Small intestine (tissue), 7 donors: ENCODE data around the gene DHRS7B. TPM values are rescaled to one million over a fixed set of nuclear protein-coding genes. Genes with fewer than 3 reads are reported as not detected.
"Not testable (repeated sequence)": the region's sequence is repeated elsewhere in the genome, so short reads cannot be mapped to it uniquely, and the experiment has no call there.

ENCODE experiments used
- DNase-seq, 2 donors: peaks; one replicate each; pipeline versions ENCODE4 v3.0.0 to v3.0.0-alpha.2; 2013
- FAIRE-seq: peaks from 2 replicates; lab custom pipeline; 2012; peaks lifted over from hg19 to GRCh38; lab: Jason Lieb, UNC
- H3K27ac ChIP-seq, 3 donors: one replicate each; pipeline ENCODE4 v1.5.1; 2013; ENCODE audit warnings: low read length in 2 of 3, mild to moderate bottlenecking in 2 of 3, control low read depth in 1 of 3, inconsistent platforms in 1 of 3, low read depth in 1 of 3, moderate library complexity in 1 of 3
- H3K27me3 ChIP-seq, 3 donors: one replicate each; pipeline ENCODE4 v1.6.1; 2013; ENCODE audit warnings: low read length in 3 of 3, inconsistent platforms in 1 of 3; ENCODE audit not compliant: control insufficient read depth in 3 of 3, insufficient read depth in 3 of 3
- H3K36me3 ChIP-seq, 3 donors: one replicate each; pipeline ENCODE4 v1.6.1; 2013; ENCODE audit warnings: low read length in 3 of 3, inconsistent platforms in 1 of 3, low read depth in 1 of 3, mild to moderate bottlenecking in 1 of 3, moderate library complexity in 1 of 3; ENCODE audit not compliant: control insufficient read depth in 3 of 3, insufficient read depth in 2 of 3
- H3K4me1 ChIP-seq, 3 donors: one replicate each; pipeline ENCODE4 v1.6.1; 2013; ENCODE audit warnings: low read length in 2 of 3, inconsistent platforms in 1 of 3, low read depth in 1 of 3, mild to moderate bottlenecking in 1 of 3, moderate library complexity in 1 of 3; ENCODE audit not compliant: control insufficient read depth in 3 of 3, insufficient read depth in 2 of 3
- H3K4me3 ChIP-seq, 3 donors: one replicate each; pipeline ENCODE4 v1.5.1; 2013; ENCODE audit warnings: low read length in 3 of 3, control low read depth in 1 of 3, inconsistent platforms in 1 of 3, low read depth in 1 of 3, mild to moderate bottlenecking in 1 of 3, moderate library complexity in 1 of 3
- H3K9me3 ChIP-seq, 2 donors: one replicate each; pipeline ENCODE4 v1.6.1; 2013; ENCODE audit warnings: low read depth in 1 of 2, low read length in 1 of 2; ENCODE audit not compliant: control insufficient read depth in 2 of 2, insufficient read depth in 1 of 2
- WGBS, 3 donors: extraction: QIAGEN DNeasy Blood & Tissue Kit; methylation state at CpG; one replicate each; pipeline ENCODE4 v1.1.7; 2013; 5-methylcytosine and 5-hydroxymethylcytosine counted together
- polyA plus RNA-seq, 4 donors: library from polyadenylated mRNA; stranded (reverse) in 3 of 4; unstranded in 1 of 4; fragments of 200-250 nt in 3 of 4; fragments of 120-200 nt in 1 of 4; gene quantifications; one replicate each; pipeline versions ENCODE4 v1.2.1 to v1.2.3, GENCODE V29; 2013
- donor health status: healthy with polysubstance abuse.
- donor health status: control.
- donor health status: control.
- donor health status: Bipolar disorder and iron deficiency.
- donor health status: healthy.

The DHRS7B gene
- polyA plus RNA-seq, 4 donors: 23.5 to 33.7 (median 27.8) TPM

GRCh38 chr17:21218831-21219380 lies 92.1 kb downstream of the DHRS7B start:
- Histone ChIP-seq H3K36me3 (peaks cover 0 to 17% (median 2%) of the 10 kb centered on the region in 3 donors), H3K27ac (no peak overlapping the region), H3K27me3 (no peaks in the 10 kb centered on the region), H3K4me1 (peaks cover 0 to 3% (median 2%) of the 10 kb centered on the region in 3 donors), H3K9me3 (no peaks in the 10 kb centered on the region), H3K4me3 (no peak overlapping the region)
- WGBS, 3 donors: 77 to 81% (median 79%) methylated on average over 3 of the region's 3 CpGs
- DNase-seq (no peak), FAIRE-seq (no peak)

- Histone ChIP-seq H3K4me3 (no peak overlapping the region), H3K9me3 (no peaks in the 10 kb centered on the region), H3K36me3 (peaks cover 0 to 16% (median 2%) of the 10 kb centered on the region in 3 donors), H3K4me1 (no peaks in the 10 kb centered on the region), H3K27me3 (no peaks in the 10 kb centered on the region), H3K27ac (no peak overlapping the region)
- FAIRE-seq (no peak), DNase-seq (no peak)
- WGBS, 3 donors: 92 to 95% (median 93%) methylated on average over 6 of the region's 6 CpGs
These were observed 96.3 kb downstream of the DHRS7B start for GRCh38 chr17:21223086-21223485.

GRCh38 chr17:21227277-21227676 lies 100.5 kb downstream of the DHRS7B start:
- H3K27ac ChIP-seq, H3K4me1 ChIP-seq, H3K9me3 ChIP-seq, H3K36me3 ChIP-seq, DNase-seq, H3K4me3 ChIP-seq, FAIRE-seq, H3K27me3 ChIP-seq: not testable (repeated sequence)
- WGBS, 3 donors: 83 to 91% (median 85%) methylated on average over 11 of the region's 11 CpGs

GRCh38 chr17:21228111-21228510 lies 101.3 kb downstream of the DHRS7B start:
- DNase-seq: no peak
- peaks cover 0 to 4% of the 10 kb centered on the region in 2 donors for H3K9me3 ChIP-seq
- H3K27ac ChIP-seq: no peak overlapping the region
- no peaks in the 10 kb centered on the region for H3K4me1 ChIP-seq
- H3K4me3 ChIP-seq: no peak overlapping the region
- FAIRE-seq: no peak
- 73 to 84% (median 84%) methylated on average over 4 of the region's 4 CpGs for WGBS, 3 donors
- no peaks in the 10 kb centered on the region for H3K27me3 ChIP-seq
- H3K36me3 ChIP-seq: no peaks in the 10 kb centered on the region

GRCh38 chr17:21228845-21229244 lies 102.1 kb downstream of the DHRS7B start:
- Histone ChIP-seq H3K36me3 (no peaks in the 10 kb centered on the region), H3K4me1 (no peaks in the 10 kb centered on the region), H3K27me3 (no peaks in the 10 kb centered on the region), H3K4me3 (no peak overlapping the region), H3K9me3 (peaks cover 0 to 4% of the 10 kb centered on the region in 2 donors), H3K27ac (no peak overlapping the region)
- 85 to 88% (median 86%) methylated on average over 2 of the region's 2 CpGs for WGBS, 3 donors
- DNase-seq: no peak
- FAIRE-seq: no peak

GRCh38 chr17:21231533-21231932 lies 104.8 kb downstream of the DHRS7B start:
- Histone ChIP-seq H3K4me1 (no peaks in the 10 kb centered on the region), H3K27me3 (no peaks in the 10 kb centered on the region), H3K36me3 (no peaks in the 10 kb centered on the region), H3K9me3 (peaks cover 0 to 4% of the 10 kb centered on the region in 2 donors), H3K27ac (no peak overlapping the region), H3K4me3 (no peak overlapping the region)
- no peak for FAIRE-seq
- DNase-seq: no peak
- 47 to 72% (median 71%) methylated on average over 6 of the region's 6 CpGs for WGBS, 3 donors

GRCh38 chr17:21232033-21232749 lies 105.4 kb downstream of the DHRS7B start:
- 85 to 95% (median 88%) methylated on average over 4 of the region's 4 CpGs for WGBS, 3 donors
- FAIRE-seq (no peak), DNase-seq (no peak)
- no peak overlapping the region for H3K27ac ChIP-seq
- no peaks in the 10 kb centered on the region for H3K27me3 ChIP-seq
- H3K36me3 ChIP-seq: no peaks in the 10 kb centered on the region
- H3K4me1 ChIP-seq: no peaks in the 10 kb centered on the region
- H3K9me3 ChIP-seq: peaks cover 0 to 4% of the 10 kb centered on the region in 2 donors
- no peak overlapping the region for H3K4me3 ChIP-seq

GRCh38 chr17:21233581-21234347 lies 107.0 kb downstream of the DHRS7B start:
- Histone ChIP-seq H3K4me3 (no peak overlapping the region), H3K4me1 (no peaks in the 10 kb centered on the region), H3K27ac (no peak overlapping the region), H3K36me3 (no peaks in the 10 kb centered on the region), H3K9me3 (peaks cover 0 to 4% of the 10 kb centered on the region in 2 donors), H3K27me3 (no peaks in the 10 kb centered on the region)
- FAIRE-seq: no peak
- 65 to 71% (median 66%) methylated on average over 7 of the region's 7 CpGs for WGBS, 3 donors
- no peak for DNase-seq
